NCI-H524 treated with DMSO at 0.1 percent for 48 hours (cell line): ENCODE measurements around the gene TBX15.
"Not testable (repeated sequence)": the region's sequence is repeated elsewhere in the genome, so short reads cannot be mapped to it uniquely, and the experiment has no call there.

ENCODE experiments used
- DNase-seq: peaks from one replicate; lab custom pipeline; 2025; lab: John Stamatoyannopoulos, UW

The TBX15 gene

DNA sequence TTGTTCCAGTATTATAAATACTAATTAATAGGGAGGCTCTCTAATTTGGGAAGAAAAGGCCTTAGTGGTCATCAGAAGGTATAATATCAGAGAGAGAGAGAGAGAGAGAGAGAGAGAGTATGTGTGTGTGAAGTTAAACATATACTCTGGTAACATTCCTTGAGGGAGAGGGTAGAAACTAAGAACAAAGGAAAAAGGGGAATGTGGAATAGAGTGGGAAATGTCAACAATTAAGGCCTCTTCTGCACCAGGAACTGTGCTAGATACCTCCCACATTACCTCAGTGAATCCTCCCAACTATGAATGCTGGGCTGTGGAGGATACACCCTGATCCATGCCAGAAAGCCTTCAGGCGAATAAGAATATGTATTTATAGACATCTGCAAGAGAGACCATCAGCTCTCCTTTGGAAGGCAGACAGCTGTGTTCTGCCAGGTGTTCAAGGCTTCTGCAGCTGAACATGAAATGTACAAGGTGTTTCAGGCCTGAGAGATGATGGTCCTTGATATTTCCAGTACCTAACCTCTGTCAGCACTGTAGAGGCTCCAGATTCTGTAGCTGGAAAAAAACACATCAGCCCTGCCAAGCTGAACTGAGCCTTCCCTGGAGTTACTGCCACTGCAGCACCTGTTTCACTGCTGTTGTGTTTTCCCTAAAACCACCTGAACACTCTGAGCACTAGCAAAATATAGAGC, 29.1 kb downstream of the TBX15 start:
- no peak for DNase-seq

DNA sequence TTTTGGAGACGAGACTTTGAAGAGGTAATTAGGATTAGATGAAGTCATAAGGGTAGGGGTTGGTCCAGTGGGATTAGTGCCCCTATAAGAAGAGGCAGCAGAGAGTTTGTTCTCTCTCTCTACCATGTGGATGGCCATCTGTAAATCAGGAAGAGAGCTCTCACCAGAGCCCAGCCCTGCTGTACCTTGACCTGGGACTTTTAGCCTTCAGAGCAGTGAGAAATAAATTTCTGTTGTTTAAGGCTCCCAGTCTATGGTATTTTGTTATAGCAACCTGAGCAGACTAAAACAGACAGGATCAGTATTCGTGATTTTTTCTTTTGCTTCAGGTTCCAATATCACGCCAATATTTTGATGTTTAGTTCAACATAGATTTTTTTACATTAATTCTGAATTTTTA, 30.0 kb downstream of the TBX15 start:
- no peak for DNase-seq

DNA sequence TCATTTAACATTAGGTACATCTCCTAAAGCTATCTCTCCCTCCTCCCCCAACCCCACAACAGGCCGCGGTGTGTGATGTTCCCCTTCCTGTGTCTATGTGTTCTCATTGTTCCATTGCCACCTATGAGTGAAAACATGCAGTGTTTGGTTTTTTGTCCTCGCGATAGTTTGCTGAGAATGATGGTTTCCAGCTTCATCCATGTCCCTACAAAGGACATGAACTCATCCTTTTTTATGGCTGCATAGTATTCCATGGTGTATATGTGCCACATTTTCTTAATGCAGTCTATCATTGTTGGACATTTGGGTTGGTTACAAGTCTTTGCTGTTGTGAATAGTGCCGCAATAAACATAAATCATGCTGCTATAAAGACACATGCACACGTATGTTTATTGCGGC, 30.6 kb downstream of the TBX15 start:
- not testable (repeated sequence) for DNase-seq

DNA sequence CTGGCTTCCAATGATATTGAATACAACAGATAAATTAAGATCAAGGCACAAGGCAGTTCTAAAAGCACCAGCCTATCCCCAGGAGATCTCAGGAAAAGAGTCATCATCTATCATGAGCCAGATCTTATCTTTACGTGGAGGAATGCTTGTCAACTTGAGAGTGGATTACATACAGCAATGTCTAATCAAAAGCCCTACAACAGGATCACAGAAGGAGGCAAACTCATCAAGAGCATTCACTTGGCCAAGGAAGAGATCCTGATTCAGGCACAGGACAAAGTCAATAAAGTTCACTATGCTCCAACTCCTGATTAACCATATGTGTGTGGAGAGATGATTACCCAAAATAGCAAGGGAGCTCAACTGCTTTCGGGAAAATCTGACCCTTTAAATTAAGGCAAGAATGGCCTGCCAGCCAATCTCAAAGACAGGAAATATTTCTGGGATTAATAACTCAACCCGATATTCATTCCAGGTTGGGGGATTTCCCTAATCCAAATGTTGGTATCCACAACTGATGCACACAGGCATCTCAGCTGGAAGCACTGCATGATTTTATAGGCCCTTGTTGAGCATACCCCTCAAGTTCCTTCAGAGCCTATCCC, 33.7 kb downstream of the TBX15 start:
- DNase-seq = no peak

DNA sequence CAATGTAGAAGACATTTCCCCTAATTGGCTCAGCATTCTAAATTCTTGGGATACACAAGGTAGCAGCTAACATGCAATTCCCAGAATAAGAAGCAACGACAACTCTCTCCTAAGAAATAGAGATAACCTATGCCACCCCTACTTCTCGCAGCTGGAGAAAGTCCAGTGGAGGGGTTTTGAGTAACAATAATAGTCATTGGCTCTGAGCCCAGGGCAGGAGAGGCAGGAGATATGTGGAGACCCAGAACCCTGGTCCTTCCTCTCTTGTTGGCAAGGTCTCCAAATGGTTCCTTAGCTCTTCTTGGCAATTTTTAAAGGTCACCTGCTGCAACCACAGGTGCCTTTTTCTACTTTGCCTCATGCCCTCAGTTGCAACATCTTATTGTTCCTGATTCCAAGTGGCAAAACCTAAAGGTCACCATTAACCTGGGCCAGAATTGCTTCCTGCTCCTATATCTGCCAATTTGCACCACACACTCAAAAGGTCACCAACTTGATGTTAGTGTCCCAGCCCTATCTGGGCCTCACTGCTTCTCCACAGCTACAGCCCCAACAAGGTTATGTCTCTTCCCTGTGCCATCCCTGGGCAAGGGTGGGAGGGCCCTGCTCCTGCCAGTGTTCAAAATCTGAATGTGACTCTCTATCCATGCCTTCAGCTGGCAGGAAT, 36.7 kb downstream of the TBX15 start:
- no peak for DNase-seq

DNA sequence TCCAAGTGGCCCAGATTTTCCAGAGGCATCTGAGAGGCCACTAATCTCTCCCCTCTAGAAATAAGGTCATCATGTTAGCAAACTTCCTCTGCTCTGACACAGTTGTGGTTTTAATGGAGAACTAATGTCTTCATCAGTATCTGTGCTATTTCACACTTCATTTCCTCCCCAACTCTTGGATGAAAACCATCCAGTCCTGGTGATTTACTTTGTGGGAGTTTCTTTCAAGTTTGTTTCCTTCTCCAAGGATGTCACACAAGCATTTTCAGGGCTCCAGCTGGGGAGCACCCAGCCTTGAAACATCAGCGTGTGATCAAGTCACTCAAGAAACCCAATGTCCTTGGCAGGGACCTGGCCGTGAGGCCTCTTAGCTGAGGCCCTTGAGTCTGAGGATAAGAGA, 38.8 kb downstream of the TBX15 start:
- DNase-seq = no peak

DNA sequence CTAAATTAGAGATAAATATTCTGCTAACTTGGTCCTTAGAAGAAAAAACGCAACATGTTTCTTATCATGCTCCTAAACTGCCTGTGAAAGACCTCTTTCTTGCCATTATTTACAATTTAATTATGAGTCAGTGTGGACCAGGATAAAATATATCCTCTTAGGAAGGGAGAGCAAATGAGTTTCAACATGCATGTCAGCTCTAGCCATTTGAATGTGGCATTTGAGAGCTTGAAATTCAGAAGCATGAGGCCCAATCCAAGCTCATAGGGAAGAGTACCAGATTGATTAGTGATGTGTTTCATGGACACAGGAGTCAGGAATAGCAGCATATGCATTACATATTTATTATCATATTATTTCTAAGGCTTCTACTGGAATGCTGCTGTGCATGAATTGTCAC, 39.3 kb downstream of the TBX15 start:
- no peak for DNase-seq

DNA sequence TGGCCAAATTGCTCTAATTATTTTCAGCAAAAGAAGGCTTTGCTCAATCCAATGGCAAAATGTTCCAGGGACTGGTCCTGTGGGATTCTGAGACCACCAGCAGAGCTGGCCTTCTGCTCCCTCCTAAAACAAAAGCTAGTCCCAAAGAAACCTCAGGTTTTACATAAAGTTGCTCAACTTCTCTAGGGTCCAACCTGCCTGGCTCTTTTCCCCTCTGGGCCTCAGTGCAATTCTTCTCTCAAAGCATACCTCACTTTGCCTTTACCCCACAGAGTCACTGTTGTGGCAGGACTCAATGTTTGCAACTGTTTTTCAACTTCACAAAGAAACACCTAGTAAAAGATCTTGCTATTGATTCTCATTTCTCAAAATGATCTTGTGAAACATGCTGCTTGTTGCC, 39.8 kb downstream of the TBX15 start:
- DNase-seq = no peak

DNA sequence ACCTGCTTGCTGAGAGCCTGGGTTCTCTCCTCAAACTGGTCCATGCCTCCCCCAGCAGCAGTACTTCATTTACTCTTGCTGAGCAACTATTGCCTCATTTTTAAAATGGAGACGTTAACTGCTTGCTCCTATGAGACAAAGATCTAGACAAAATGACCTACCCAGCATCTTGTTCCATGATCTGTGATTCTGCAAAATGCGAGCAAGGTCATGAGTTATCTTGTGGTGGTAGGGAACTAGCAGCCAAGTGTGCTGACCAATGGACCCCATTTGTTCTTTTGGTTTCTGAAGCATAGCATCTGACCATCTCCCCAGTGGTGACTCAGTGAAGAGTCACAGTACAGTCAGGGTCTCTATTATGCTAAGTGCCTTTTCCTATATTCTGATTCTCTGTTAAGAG, 40.4 kb downstream of the TBX15 start:
- no peak for DNase-seq

DNA sequence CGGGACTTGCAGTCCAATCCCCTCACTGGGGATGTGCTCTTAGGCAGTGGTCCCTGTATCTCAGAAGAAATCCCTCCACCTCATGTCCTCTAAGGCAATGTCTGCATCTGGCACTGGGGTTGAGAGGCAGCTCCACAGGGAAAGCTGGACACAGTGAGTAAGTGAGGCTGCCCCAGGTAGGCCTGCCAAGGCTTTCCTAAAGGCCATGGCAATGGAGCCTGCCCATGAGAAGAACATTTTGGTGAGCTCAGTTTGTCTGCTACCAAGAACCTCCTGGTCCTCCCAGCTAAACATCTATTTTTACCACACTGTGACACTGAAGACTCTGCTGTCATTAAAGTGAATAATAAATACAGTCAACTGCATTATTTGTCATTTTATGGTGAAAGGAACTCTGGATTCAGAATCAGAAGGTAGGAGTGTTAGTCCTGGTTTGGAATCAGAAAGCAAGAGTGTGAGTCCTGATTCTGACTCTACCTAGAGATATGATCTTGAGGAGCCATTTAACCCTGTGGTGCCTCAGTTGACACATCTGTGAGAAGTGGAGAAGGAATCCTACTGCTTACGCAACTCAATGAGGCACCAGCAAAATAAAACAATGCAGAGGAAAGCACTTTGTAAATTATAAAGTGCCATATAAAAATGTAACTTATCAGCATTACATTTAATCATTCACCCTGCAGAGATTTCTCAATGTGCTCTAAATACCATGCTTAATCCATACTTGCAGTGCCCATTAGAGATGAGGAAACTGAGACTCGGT, 41.0 kb downstream of the TBX15 start:
- no peak for DNase-seq

DNA sequence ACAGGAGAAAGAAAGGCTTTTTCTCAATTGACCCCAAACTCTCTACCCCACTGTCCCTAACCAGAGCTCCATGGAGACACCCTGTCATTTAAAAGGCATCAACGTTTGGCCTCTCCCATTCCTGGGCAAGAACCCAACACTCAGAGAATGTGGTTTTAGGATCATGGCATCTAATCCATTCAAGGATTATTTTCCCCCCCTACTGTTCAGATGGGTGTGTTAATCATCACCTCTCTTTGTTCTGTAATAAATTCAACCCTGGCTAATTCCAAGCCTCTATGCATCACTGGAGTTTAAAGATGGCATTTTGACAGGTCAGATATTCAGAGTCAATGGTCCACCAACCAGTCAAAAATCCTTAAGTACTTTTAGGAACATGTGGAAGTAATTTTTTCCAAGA, 42.7 kb downstream of the TBX15 start:
- no peak for DNase-seq

DNA sequence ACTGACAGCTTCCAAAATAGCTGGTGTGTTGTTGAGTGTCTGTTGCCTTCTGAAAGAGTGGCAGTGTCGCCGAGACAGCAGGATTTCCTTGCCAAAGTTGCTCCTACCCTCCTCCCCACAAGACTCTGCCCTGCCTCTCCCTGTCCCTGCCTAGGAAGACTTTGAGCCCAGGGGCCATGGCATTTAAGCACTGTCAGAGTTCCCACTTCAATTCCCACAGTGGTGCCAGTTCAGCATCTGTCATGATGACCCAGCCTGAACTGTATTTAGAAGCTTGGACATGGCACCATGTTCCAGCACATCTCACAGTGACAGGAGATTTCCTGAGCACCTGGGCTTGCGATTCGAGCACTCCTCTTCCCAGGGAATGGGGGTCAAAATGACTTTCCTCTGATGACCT, 43.6 kb downstream of the TBX15 start:
- DNase-seq = no peak

DNA sequence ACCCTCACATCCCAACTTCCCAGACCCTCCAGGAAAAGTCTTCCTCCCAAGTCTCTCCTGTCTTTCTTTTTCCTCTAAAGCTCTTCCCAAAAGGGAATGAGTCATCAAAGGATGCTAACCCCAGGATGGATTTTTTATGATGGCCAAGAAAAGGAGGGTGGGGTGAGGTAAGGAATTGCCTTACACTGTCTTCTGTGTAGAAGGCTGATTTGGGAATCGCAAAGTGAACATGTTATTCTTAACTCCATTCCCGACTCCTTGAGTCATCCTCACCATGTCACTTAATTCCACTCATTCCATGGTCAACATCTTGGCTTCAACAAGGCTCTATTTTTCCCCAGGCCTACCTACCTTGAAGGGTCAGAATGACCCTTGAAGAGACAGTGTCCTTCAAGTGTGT, 44.0 kb downstream of the TBX15 start:
- DNase-seq = no peak

DNA sequence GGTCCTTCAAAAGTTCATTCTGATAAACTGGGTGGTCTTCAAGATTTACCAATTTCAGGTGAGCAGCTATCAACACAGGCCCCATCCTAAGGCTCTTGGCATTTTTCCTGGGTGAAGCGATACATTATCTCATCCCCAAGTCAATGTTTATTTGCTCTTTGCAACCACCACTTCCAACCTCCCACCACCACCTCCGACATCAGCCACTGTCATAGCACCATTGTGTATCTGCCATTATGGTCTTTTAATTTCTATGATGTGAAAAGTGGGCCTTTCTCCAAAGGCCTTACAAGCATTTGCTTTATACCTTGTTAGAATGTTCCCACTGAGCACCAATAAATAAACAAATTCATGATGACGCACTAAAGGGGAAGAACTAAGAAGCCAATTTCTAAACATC, 47.2 kb downstream of the TBX15 start:
- DNase-seq = no peak

DNA sequence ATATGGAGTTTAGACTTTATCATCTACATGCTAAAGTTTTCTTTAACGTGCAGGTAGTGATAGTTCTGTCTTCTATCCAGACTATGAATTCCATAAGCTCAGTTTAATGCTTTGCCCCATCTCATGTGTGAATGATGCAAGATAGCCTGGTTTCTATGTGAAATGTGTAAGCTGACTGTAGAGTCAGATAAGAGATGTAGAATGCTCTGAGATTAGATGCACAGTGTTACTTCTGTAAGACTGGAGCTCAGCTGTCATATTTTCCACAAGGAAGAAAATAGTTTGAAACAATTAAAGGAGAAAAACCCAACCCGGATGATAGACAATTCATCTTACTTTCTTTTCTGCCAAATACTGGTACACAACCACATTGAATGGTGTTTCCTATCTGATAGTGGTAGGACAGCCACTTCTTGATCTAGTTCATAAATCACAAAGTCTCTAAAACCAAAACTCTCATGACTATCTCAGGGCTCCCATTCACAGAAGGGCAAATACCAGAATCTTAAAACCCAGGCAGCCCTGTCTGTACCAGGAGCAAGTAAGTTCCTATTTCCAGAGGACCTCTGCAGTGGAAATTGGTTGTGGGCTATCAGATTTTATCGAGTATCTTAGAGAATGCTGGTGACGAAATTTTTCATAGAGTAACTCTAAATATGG, 50.6 kb downstream of the TBX15 start:
- no peak for DNase-seq

DNA sequence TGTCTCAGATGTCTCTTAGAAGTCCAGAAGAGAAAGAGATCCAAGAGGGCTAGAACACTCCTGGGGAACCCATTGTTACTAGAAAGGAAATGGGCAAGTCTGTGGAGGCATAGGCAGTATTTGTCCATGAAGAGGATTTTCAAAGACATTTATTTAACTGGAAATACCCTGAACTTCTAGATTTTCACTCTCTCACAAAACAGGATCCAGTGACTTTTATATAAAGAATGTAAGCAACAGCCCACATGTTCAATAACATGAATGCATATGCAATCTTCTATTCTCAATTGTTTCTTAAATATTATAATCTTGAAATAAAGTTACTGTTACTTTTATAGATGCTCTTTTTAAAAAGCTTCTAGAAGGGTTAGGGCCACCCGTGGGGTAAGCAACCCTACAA, 53.4 kb downstream of the TBX15 start:
- no peak for DNase-seq

DNA sequence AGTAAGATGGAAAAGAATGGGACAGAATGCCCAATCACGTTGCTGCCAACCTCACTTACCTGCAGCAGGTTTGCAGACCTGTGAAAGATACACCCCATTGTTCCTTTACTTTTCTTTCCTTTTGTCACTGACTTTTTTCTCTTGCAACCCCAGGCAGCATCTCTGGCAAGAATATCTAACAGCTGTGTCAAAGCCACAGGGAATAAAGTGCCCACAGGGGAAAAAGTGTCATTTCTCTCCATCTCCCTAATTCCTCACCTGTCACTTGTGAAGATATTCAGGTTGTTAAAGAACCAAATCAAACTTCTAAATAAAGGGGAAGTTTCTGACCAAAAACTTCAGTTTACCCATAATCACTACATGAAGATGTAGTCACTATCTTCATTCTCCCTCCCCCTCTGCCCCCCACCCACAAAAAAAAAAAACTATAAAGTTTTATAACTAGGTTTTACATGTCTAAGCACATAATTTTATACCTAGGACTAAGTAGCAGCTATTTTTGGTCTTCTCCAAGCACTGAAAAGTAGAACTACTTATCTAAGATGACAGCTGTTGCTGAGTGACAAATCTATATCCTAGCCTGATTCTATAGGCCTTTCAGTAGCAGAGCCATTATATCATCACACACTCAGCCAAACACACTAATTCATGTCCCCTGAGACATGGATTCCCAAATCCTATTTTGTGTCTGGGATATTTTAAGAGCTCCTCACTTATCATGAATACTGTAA, 54.9 kb downstream of the TBX15 start:
- no peak for DNase-seq

DNA sequence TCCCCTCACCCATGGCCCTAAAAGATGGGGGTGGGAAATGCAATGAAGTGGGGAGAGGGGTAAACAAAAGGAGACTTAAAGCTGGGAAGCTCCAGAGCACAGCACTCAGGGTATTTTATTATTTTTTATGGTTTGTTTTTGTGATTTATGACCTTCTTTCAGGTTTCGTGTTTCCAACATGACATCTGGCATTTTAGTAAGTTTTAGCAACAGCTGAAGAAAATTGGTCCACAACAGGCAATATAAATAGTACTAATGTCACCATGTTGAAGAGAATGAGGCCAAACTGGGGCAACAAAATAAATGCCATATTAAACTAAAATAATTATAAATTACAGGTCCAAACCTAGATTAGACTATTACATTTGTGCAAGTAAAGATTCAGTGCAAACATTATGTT, 56.3 kb downstream of the TBX15 start:
- DNase-seq = no peak

DNA sequence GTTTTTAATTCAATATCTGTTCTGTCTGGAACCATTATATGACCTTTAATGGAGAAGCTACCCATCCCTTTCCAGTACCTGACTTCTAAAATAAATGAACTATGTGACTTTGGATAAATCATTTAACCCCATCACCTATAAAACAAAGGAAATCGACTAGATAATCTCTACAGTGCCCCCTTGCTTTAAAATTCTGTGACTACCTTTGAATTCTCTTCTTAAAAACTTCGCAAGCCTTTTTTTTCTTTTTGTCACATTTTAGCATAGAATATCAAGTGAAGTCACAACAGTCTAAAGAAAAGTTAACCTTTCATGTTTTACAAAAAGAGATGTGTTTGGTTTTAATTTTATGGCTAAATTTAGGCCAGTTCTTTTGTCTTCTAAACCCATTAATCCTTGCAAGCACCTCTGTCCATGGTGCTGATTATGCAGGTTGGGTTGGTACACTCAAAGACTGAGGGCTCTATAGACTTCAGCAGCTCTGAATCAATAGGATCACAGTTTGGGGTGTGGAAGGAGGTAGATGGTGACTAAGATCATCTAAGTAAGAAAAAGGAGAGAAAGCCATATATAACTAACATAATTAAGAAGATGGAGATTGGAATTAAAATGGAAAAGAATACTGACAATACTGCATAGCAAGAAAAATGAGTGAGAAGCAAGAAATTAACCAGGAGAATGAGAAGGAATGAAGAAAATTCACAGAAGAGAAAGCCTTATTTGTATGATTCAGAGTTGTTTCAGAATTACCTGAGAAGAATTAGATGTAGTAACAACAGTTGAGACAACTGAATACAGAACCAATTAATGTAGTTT, 59.2 kb downstream of the TBX15 start:
- no peak for DNase-seq

DNA sequence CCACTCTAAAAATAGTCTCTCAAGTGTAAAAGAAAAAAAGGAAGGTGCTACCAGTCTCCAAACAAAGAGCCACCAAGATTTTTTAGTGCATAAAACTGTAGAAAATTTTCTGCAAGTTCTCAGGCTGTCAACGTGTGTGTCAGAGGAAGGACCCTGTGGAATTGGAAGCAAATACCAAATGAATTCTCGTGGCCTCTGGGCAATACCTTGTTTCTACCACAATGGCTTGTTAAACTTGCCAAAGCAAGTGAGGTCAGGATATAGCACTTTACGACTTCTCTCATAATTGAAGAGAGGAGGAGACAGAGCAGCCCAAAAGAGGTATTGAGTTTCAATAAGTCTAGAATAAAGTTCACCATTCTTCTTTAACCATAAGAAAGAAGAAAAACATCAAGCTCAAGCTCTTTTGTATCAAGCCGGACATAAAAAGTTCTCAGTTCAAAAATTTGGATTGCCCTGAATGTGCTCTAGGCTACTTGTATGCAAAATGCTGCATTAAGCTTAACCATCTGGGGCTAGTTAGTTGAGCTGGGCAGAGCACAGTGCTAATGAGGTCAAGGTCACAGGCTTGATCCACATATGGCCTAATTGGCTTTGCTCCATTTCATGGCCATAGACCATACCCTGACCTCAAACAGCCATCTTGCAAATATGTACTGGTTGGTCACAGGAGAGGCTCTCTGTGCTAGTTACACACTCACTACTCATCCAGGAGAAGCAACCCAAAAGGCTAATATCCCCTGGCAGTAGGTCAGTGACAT, 60.5 kb downstream of the TBX15 start:
- DNase-seq = no peak
